ENCODE results near the gene TSPAN1. TPM values are rescaled to one million over a fixed set of nuclear protein-coding genes. Genes with fewer than 3 reads are reported as not detected.

The TSPAN1 gene
- total RNA-seq, 1 experiment from 2014 or later, result 26.1 TPM

- DNase-seq (ENCODE audit: low read depth, low spot score) (no peak), ATAC-seq (no peak)
- Histone ChIP-seq H3K4me1 (ENCODE audit: control insufficient read depth, insufficient read depth, low read length) (peaks cover 36% of the 10 kb centered on the region), H3K36me3 (ENCODE audit: control insufficient read depth, insufficient read depth, low read length) (no peaks in the 10 kb centered on the region), H3K27me3 (ENCODE audit: control insufficient read depth, insufficient read depth, low read length) (no peaks in the 10 kb centered on the region), H3K4me3 (ENCODE audit: low read depth in 2 of 2, low read length in 2 of 2) (peak overlapping the region; percentile 96 to 99), H3K27ac (ENCODE audit: low read length) (peak overlapping the region; percentile 91), H3K9me3 (ENCODE audit: control insufficient read depth, insufficient read depth, low read depth, low read length) (no peaks in the 10 kb centered on the region)
- intact Hi-C loops (cut with micrococcal nuclease; ENCODE audit: unreplicated experiment) (no loop called here), in situ Hi-C loops (cut with HindIII; ENCODE audit: low pct_unique_long_range_greater_than_20kb, low sequenced_read_pairs) (no loop called here)
- TF ChIP-seq POLR2AphosphoS5 (IDR thresholded peaks at IDR 0.05; ENCODE audit: low read depth, low read length) (no peak), SIN3A (IDR thresholded peaks at IDR 0.05; ENCODE audit: borderline replicate concordance, insufficient read depth, low read depth, low read length) (no peak), CTCF (IDR thresholded peaks at IDR 0.05) (no peak; the same call in 1 of the 2 replicates), REST (IDR thresholded peaks at IDR 0.05; ENCODE audit: insufficient read depth in 1 of 2, low read depth in 2 of 2, low read length in 1 of 2) (no peak), TCF7L2 (IDR thresholded peaks at IDR 0.05; ENCODE audit: low read depth, low read length) (no peak)
- POLR2A ChIA-PET, result interaction anchor here (0.7 kb wide), 4 partner anchors 19 to 540 kb away, joined by 3 to 5 read pairs (median 3); no protein-coding TSS in a partner anchor
- BruUV-seq (replicated peaks), result no TSS peak
- CTCF ChIA-PET, result no interaction called here
Measured at GRCh38 chr1:46130121-46130520, 44.8 kb upstream of the TSPAN1 start.

GRCh38 chr1:46130606-46131005 is 44.3 kb upstream of the TSPAN1 start:
- ChIA-PET POLR2A (interaction anchor here (0.7 kb wide), 4 partner anchors 20 to 541 kb away, joined by 3 to 5 read pairs (median 3); no protein-coding TSS in a partner anchor), CTCF (no interaction called here)
- peak overlapping the region; percentile 96 to 99; a peak in 3 of 4 replicates for H3K4me3 ChIP-seq (ENCODE audit: low read depth in 2 of 2, low read length in 2 of 2)
- in situ Hi-C loops (cut with HindIII; ENCODE audit: low pct_unique_long_range_greater_than_20kb, low sequenced_read_pairs) (no loop called here), intact Hi-C loops (cut with micrococcal nuclease; ENCODE audit: unreplicated experiment) (no loop called here)
- H3K36me3 ChIP-seq (ENCODE audit: control insufficient read depth, insufficient read depth, low read length), result no peaks in the 10 kb centered on the region
- BruUV-seq (replicated peaks), result no TSS peak
- ATAC-seq (no peak), DNase-seq (ENCODE audit: low read depth, low spot score) (no peak)
- no peaks in the 10 kb centered on the region for H3K9me3 ChIP-seq (ENCODE audit: control insufficient read depth, insufficient read depth, low read depth, low read length)
- H3K27ac ChIP-seq (ENCODE audit: low read length), result peak overlapping the region; percentile 91
- H3K4me1 ChIP-seq (ENCODE audit: control insufficient read depth, insufficient read depth, low read length), result peaks cover 36% of the 10 kb centered on the region
- TF ChIP-seq CTCF (IDR thresholded peaks at IDR 0.05), result no peak
- TF ChIP-seq TCF7L2 (IDR thresholded peaks at IDR 0.05; ENCODE audit: low read depth, low read length), result no peak
- no peak for TF ChIP-seq SIN3A (IDR thresholded peaks at IDR 0.05; ENCODE audit: borderline replicate concordance, insufficient read depth, low read depth, low read length)
- no peak for TF ChIP-seq REST (IDR thresholded peaks at IDR 0.05; ENCODE audit: insufficient read depth in 1 of 2, low read depth in 2 of 2, low read length in 1 of 2)
- no peak for TF ChIP-seq POLR2AphosphoS5 (IDR thresholded peaks at IDR 0.05; ENCODE audit: low read depth, low read length)
- no peaks in the 10 kb centered on the region for H3K27me3 ChIP-seq (ENCODE audit: control insufficient read depth, insufficient read depth, low read length)
